Liver (tissue), 3 donors: ENCODE results near the gene LGR5.

Source experiments
- CTCF ChIP-seq: fragments of 150-350 bp; IDR thresholded peaks from 2 replicates; pipeline ENCODE4 v1.5.1; 2017; ENCODE audit warnings: improper control_type of control experiment, low read depth, low read length; ENCODE audit not compliant: missing input control
- EGR1 ChIP-seq, 2 donors: IDR thresholded peaks; 2 replicates each; pipeline ENCODE4 v1.6.1; 2016 to 2018; ENCODE audit warnings: antibody characterized with exemption in 2 of 2, low read depth in 2 of 2
- FOXA1 ChIP-seq: IDR thresholded peaks from 2 replicates; pipeline ENCODE4 v1.6.1; 2016; ENCODE audit warnings: antibody characterized with exemption
- GABPA ChIP-seq, 2 donors: IDR thresholded peaks in 1 of 2; conservative IDR thresholded peaks in 1 of 2; 2 replicates each; pipeline ENCODE4 v1.6.1; 2016; ENCODE audit warnings: antibody characterized with exemption in 2 of 2, mild to moderate bottlenecking in 1 of 2, moderate library complexity in 1 of 2
- HNF4A ChIP-seq, 2 donors: conservative IDR thresholded peaks; 2 replicates each; pipeline ENCODE4 v1.6.1; 2016; ENCODE audit warnings: antibody characterized with exemption in 2 of 2, mild to moderate bottlenecking in 2 of 2
- HNF4G ChIP-seq: IDR thresholded peaks from 2 replicates; pipeline ENCODE4 v1.6.1; 2016; ENCODE audit warnings: antibody characterized with exemption
- RAD21 ChIP-seq, 2 donors: IDR thresholded peaks; 2 replicates each; pipeline ENCODE4 v1.6.1; 2016; ENCODE audit warnings: antibody characterized with exemption in 2 of 2, mild to moderate bottlenecking in 2 of 2
- TAF1 ChIP-seq: conservative IDR thresholded peaks from 2 replicates; pipeline ENCODE4 v1.6.1; 2016; ENCODE audit warnings: antibody characterized with exemption, mild to moderate bottlenecking
- YY1 ChIP-seq: IDR thresholded peaks from 2 replicates; pipeline ENCODE4 v1.6.1; 2016; ENCODE audit warnings: antibody characterized with exemption, mild to moderate bottlenecking
- donor health status: healthy.
- donor health status: healthy.

DNA sequence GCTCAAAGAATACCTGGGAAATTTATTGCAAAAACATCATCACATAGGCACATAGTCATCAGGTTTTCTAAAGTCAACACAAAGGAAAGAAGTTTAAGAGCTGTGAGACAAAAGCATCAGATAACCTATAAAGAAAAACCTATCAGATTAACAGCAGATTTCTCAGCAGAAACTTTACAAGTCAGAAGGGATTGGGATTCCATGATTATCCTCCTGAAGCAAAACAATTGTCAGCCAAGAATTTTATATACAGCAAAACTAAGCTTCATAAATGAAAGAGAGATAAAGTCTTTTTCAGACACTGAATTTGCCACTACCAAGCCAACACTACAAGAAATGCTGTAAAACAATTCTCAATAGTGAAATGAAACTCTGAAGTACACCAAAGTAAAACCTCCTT is 28.8 kb upstream of the LGR5 start:
- TF ChIP-seq TAF1 (no peak), CTCF (no peak), EGR1 (IDR thresholded peaks at IDR 0.05; ENCODE audit: low read depth in 2 of 2) (no peak), GABPA (IDR thresholded peaks at IDR 0.05 in 1 of 2, conservative IDR thresholded peaks at IDR 0.05 in 1 of 2) (no peak), YY1 (no peak), RAD21 (IDR thresholded peaks at IDR 0.05) (no peak), FOXA1 (no peak), HNF4G (no peak), HNF4A (conservative IDR thresholded peaks at IDR 0.05) (no peak)
